ENCODE results near the gene NRG3.

The NRG3 gene

GRCh38 chr10:82515256-82515655, 640.3 kb downstream of the NRG3 start:
- no peak for DNase-seq

- no peak for DNase-seq
Observed at GRCh38 chr10:82529062-82529461, 654.1 kb downstream of the NRG3 start.

GRCh38 chr10:82535457-82535856, 660.5 kb downstream of the NRG3 start:
- no peak for DNase-seq

GRCh38 chr10:82536668-82537067, 661.7 kb downstream of the NRG3 start:
- no peak for DNase-seq

- DNase-seq, result no peak
Observed at GRCh38 chr10:82538272-82538671, 663.3 kb downstream of the NRG3 start.

GRCh38 chr10:82543631-82544030, 668.6 kb downstream of the NRG3 start:
- DNase-seq, result no peak

- no peak for DNase-seq
Observed at GRCh38 chr10:82544377-82544776, 669.4 kb downstream of the NRG3 start.

GRCh38 chr10:82551506-82551905, 676.5 kb downstream of the NRG3 start:
- no peak for DNase-seq

GRCh38 chr10:82552267-82552666, 677.3 kb downstream of the NRG3 start:
- DNase-seq, result no peak

- no peak for DNase-seq
Observed at GRCh38 chr10:82554381-82554780, 679.4 kb downstream of the NRG3 start.

- DNase-seq, result no peak
Observed at GRCh38 chr10:82558014-82558607, 683.1 kb downstream of the NRG3 start.

- no peak for DNase-seq
Observed at GRCh38 chr10:82564353-82565196, 689.6 kb downstream of the NRG3 start.

GRCh38 chr10:82565197-82565575, 690.2 kb downstream of the NRG3 start:
- no peak for DNase-seq

- DNase-seq, result no peak
Observed at GRCh38 chr10:82572744-82573143, 697.8 kb downstream of the NRG3 start.

GRCh38 chr10:82574081-82574480, 699.1 kb downstream of the NRG3 start:
- no peak for DNase-seq

GRCh38 chr10:82575318-82575717, 700.3 kb downstream of the NRG3 start:
- DNase-seq, result no peak

GRCh38 chr10:82576093-82576492, 701.1 kb downstream of the NRG3 start:
- DNase-seq, result no peak

GRCh38 chr10:82581940-82582339, 706.9 kb downstream of the NRG3 start:
- DNase-seq, result no peak

- DNase-seq, result no peak
Observed at GRCh38 chr10:82591421-82591820, 716.4 kb downstream of the NRG3 start.

GRCh38 chr10:82597840-82598239, 722.8 kb downstream of the NRG3 start:
- no peak for DNase-seq

- DNase-seq, result no peak
Observed at GRCh38 chr10:82609845-82610244, 734.9 kb downstream of the NRG3 start.

- no peak for DNase-seq
Observed at GRCh38 chr10:82618007-82618406, 743.0 kb downstream of the NRG3 start.

- no peak for DNase-seq
Observed at GRCh38 chr10:82621680-82622079, 746.7 kb downstream of the NRG3 start.

- no peak for DNase-seq
Observed at GRCh38 chr10:82622479-82622878, 747.5 kb downstream of the NRG3 start.

Measured in activated CD4-positive, alpha-beta T cell treated with anti-CD3 and anti-CD28 coated beads, Interleukin-10, Interleukin-2, amounts not matched to agents 100 ng/mL and 50 ng/mL, durations not matched to agents 16 hours and 8 hours (primary cell).